Measurements from ENCODE around the gene OR56B1. TPM values are rescaled to one million over a fixed set of nuclear protein-coding genes. Genes with fewer than 3 reads are reported as not detected.

The OR56B1 gene
- total and polyA plus RNA-seq, 2 of the 8 experiments (the other 6 are each of a cell fraction or from before 2014, with no cell fraction given): 0.20 TPM; not detected in 1

GRCh38 chr11:5690736-5691135, 45.5 kb upstream of the OR56B1 start:
- Histone ChIP-seq H3K79me1 (ENCODE audit: low read depth, low read length) (no peaks in the 10 kb centered on the region), H3K9ac (replicated peaks in 1 of 4; ENCODE audit: extremely low read depth in 1 of 4, low read depth in 3 of 4, low read length in 3 of 4) (peak overlapping the region in 3 of 4 experiments; percentile 77 to 90 (median 79); a peak in 5 of 7 replicates), H2BK20ac (ENCODE audit: low read length) (peak overlapping the region; percentile 9; the same call in 1 of the 2 replicates), H2BK5ac (ENCODE audit: low read depth, low read length) (peak overlapping the region; percentile 74; the same call in 1 of the 2 replicates), H3K4ac (replicated peaks; ENCODE audit: insufficient read length, low read depth, low read length) (peak overlapping the region; percentile 40), H3K27me3 (replicated peaks in 1 of 4; ENCODE audit: control insufficient read depth in 3 of 4, extremely low read depth in 1 of 4, insufficient read depth in 3 of 4, low read length in 3 of 4) (no peaks in the 10 kb centered on the region), H4K20me1 (replicated peaks in 1 of 2; ENCODE audit: control insufficient read depth in 1 of 2, insufficient read depth in 2 of 2, low read length in 2 of 2) (no peaks in the 10 kb centered on the region), H2BK12ac (ENCODE audit: low read depth, low read length) (peak overlapping the region; percentile 71; the same call in 1 of the 2 replicates), H2AK5ac (ENCODE audit: low read depth, low read length) (no peak overlapping the region; the same call in 1 of the 2 replicates), H2AFZ (ENCODE audit: low read length) (no peak overlapping the region), H3K4me1 (replicated peaks in 1 of 4; ENCODE audit: control insufficient read depth in 3 of 4, insufficient read depth in 4 of 4, low read length in 3 of 4) (peaks cover 0 to 12% (median 2%) of the 10 kb centered on the region in 4 experiments; a peak in 4 of 7 replicates), H3K9me3 (ENCODE audit: insufficient read depth in 2 of 2, low read depth in 1 of 2, low read length in 1 of 2) (no peaks in the 10 kb centered on the region), H4K91ac (replicated peaks; ENCODE audit: insufficient read length, low read length) (peak overlapping the region; percentile 92), H3K27ac (ENCODE audit: low read depth, low read length) (0 out of 2 replicates have a peak overlapping the region, but pooled peaks have one; percentile 32), H2BK120ac (replicated peaks; ENCODE audit: low read depth, low read length) (peak overlapping the region; percentile 41), H2BK15ac (ENCODE audit: low read length) (peak overlapping the region; percentile 31; the same call in 1 of the 2 replicates), H3K4me3 (ENCODE audit: extremely low read depth in 1 of 4, insufficient read depth in 2 of 4, low read depth in 3 of 4, low read length in 4 of 4) (peak overlapping the region; percentile 30 to 62 (median 46); a peak in 7 of 8 replicates), H3K4me2 (ENCODE audit: insufficient read depth in 1 of 2, low read depth in 2 of 2, low read length in 2 of 2) (peak overlapping the region; percentile 70 to 87), H3K23ac (ENCODE audit: insufficient read length) (no peak overlapping the region), H3K79me2 (ENCODE audit: control insufficient read depth in 1 of 2, insufficient read depth in 2 of 2, low read length in 2 of 2) (peaks cover 0 to 44% of the 10 kb centered on the region in 2 experiments; a peak in 2 of 4 replicates), H4K8ac (ENCODE audit: extremely low read depth, insufficient read depth, low read length) (no peak overlapping the region), H3K23me2 (ENCODE audit: low read depth, low read length) (peaks cover 5% of the 10 kb centered on the region; the same call in 1 of the 2 replicates), H3K56ac (replicated peaks; ENCODE audit: insufficient read length, low read depth, low read length) (no peak overlapping the region), H3K18ac (ENCODE audit: extremely low read depth, low read length) (peak overlapping the region; percentile 54; the same call in 1 of the 2 replicates), H3K14ac (ENCODE audit: insufficient read length) (no peak overlapping the region), H4K5ac (ENCODE audit: insufficient read length, low read depth, low read length) (peak overlapping the region; percentile 19), H3K36me3 (ENCODE audit: control insufficient read depth in 2 of 4, insufficient read depth in 4 of 4, low read length in 3 of 4) (peaks cover 0 to 6% (median 2%) of the 10 kb centered on the region in 4 experiments; a peak in 5 of 8 replicates)
- POLR2A ChIA-PET (ENCODE audit: partially characterized antibody): no interaction called here
- FAIRE-seq (no peak), DNase-seq (ENCODE audit: low read depth in 1 of 2, low spot score in 2 of 2) (no peak)
- TF ChIP-seq NRF1 (IDR thresholded peaks at IDR 0.05; ENCODE audit: low read depth, low read length): no peak
- no peak for TF ChIP-seq EP300 (IDR thresholded peaks at IDR 0.05; ENCODE audit: borderline replicate concordance in 1 of 2, low read depth in 2 of 2, low read length in 2 of 2)
- TF ChIP-seq RNF2 (IDR thresholded peaks at IDR 0.05; ENCODE audit: borderline replicate concordance, low read depth, low read length, missing control alignments, poor library complexity, severe bottlenecking): no peak
- TF ChIP-seq ASH2L (IDR thresholded peaks at IDR 0.05; ENCODE audit: low read length): no peak
- no peak for TF ChIP-seq CEBPB (IDR thresholded peaks at IDR 0.05; ENCODE audit: low read depth, low read length)
- no peak for TF ChIP-seq TAF1 (IDR thresholded peaks at IDR 0.05; ENCODE audit: low read depth, low read length)
- TF ChIP-seq ATF2 (IDR thresholded peaks at IDR 0.05; ENCODE audit: low read length): no peak
- TF ChIP-seq RFX5 (IDR thresholded peaks at IDR 0.05; ENCODE audit: borderline replicate concordance, low read depth, low read length): no peak
- no peak for TF ChIP-seq KDM5A (IDR thresholded peaks at IDR 0.05; ENCODE audit: low read length)
- no peak for TF ChIP-seq YY1 (IDR thresholded peaks at IDR 0.05; ENCODE audit: low read depth, low read length)
- no peak for TF ChIP-seq SUZ12 (IDR thresholded peaks at IDR 0.05; ENCODE audit: low read length)
- CTCF ChIA-PET (ENCODE audit: partially characterized antibody): interaction anchor here (1.1 kb wide), 1 partner anchor 12 kb away, joined by 3 read pairs; no protein-coding TSS in a partner anchor
- WGBS, 2 experiments (ENCODE audit: extremely low coverage in 1 of 2, insufficient coverage in 1 of 2, insufficient read length in 1 of 2, insufficient replicate concordance in 2 of 2, low coverage in 1 of 2, low lambda C conversion rate in 2 of 2, missing lambda C conversion rate in 1 of 2): 86% methylated on average over 5 of the region's 5 CpGs; no CpG with 5 or more reads in 1 of the 2 experiments

All from H1 (cell line).